Suprapubic skin (tissue), 4 donors: ENCODE results near the gene AMPD2. TPM values are rescaled to one million over a fixed set of nuclear protein-coding genes. Genes with fewer than 3 reads are reported as not detected.

ENCODE experiments used
- DNase-seq, 2 donors: peaks; one replicate each; pipeline ENCODE4 v3.0.0-alpha.2; 2019; ENCODE audit warnings: low spot score in 2 of 2
- H3K27ac ChIP-seq: fragments of 200-600 bp; sonication (generic); one replicate; pipeline ENCODE4 v1.5.1; 2019
- H3K27me3 ChIP-seq: fragments of 200-600 bp; sonication (generic); one replicate; pipeline ENCODE4 v1.5.1; 2019
- H3K36me3 ChIP-seq: fragments of 200-600 bp; sonication (generic); one replicate; pipeline ENCODE4 v1.5.1; 2019
- H3K4me1 ChIP-seq: fragments of 200-600 bp; sonication (generic); one replicate; pipeline ENCODE4 v1.5.1; 2019
- H3K4me3 ChIP-seq: fragments of 200-600 bp; sonication (generic); one replicate; pipeline ENCODE4 v1.5.1; 2019; ENCODE audit warnings: mild to moderate bottlenecking
- H3K9me3 ChIP-seq: fragments of 200-600 bp; sonication (generic); one replicate; pipeline ENCODE4 v1.5.1; 2019
- EP300 ChIP-seq: sonication (generic); formaldehyde crosslinking; IDR thresholded peaks from one replicate; pipeline ENCODE4 v1.6.1; 2017; ENCODE audit warnings: antibody characterized with exemption
- POLR2A ChIP-seq, 2 donors: fragments of 450-650 bp; IDR thresholded peaks; one replicate each; pipeline ENCODE4 v1.6.1; 2017; ENCODE audit warnings: antibody characterized with exemption in 2 of 2, mild to moderate bottlenecking in 2 of 2, moderate library complexity in 2 of 2
- POLR2AphosphoS5 ChIP-seq, 3 donors: sonication (generic); formaldehyde crosslinking; IDR thresholded peaks; one replicate each; pipeline ENCODE4 v1.6.1; 2017; ENCODE audit warnings: antibody characterized with exemption in 3 of 3
- WGBS: methylation state at CpG from one replicate; pipeline ENCODE4 v1.1.5; 2018; 5-methylcytosine and 5-hydroxymethylcytosine counted together
- total RNA-seq, 4 donors: library from RNA; depleted of rRNA; stranded (reverse); fragments of >200 nt; gene quantifications; one replicate each; pipeline ENCODE4 v1.1.0, GENCODE V29; 2016
- TF ChIP-seq, protein P1 (sequence below), 2 donors: fragments of 200-600 bp in 1 of 2; fragments of 450-650 bp in 1 of 2; sonication (generic) in 1 of 2; IDR thresholded peaks; one replicate each; pipeline ENCODE4 v1.5.1; 2016 to 2019; ENCODE audit warnings: antibody characterized with exemption in 2 of 2, mild to moderate bottlenecking in 1 of 2, moderate library complexity in 1 of 2

Gene AMPD2
- total RNA-seq, 4 donors from 2014 or later, result 48.4 to 69.1 (median 58.1) TPM

DNA sequence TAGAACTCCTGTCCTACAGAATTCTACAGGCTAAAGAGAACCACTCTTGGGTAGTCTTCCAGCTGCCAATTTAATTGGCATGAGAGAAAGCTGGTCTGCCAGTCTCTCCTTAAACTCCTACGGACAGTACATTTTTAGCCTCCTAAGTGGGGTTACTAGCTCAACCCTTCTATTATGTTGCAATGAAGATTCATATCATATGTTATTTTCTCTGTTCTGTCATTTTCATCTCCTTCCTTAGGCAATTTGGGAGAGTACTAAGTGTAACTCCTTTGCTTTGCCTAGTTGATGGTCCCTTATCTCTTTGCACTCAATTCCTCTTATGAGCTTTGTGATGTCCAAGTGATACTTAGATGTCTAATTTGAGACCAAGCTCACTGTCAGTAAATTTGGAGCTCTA, 14.3 kb upstream of the AMPD2 start:
- TF ChIP-seq POLR2A (IDR thresholded peaks at IDR 0.05), result no peak
- TF ChIP-seq POLR2AphosphoS5 (IDR thresholded peaks at IDR 0.05), result no peak
- TF ChIP-seq, protein P1, sequence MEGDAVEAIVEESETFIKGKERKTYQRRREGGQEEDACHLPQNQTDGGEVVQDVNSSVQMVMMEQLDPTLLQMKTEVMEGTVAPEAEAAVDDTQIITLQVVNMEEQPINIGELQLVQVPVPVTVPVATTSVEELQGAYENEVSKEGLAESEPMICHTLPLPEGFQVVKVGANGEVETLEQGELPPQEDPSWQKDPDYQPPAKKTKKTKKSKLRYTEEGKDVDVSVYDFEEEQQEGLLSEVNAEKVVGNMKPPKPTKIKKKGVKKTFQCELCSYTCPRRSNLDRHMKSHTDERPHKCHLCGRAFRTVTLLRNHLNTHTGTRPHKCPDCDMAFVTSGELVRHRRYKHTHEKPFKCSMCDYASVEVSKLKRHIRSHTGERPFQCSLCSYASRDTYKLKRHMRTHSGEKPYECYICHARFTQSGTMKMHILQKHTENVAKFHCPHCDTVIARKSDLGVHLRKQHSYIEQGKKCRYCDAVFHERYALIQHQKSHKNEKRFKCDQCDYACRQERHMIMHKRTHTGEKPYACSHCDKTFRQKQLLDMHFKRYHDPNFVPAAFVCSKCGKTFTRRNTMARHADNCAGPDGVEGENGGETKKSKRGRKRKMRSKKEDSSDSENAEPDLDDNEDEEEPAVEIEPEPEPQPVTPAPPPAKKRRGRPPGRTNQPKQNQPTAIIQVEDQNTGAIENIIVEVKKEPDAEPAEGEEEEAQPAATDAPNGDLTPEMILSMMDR (IDR thresholded peaks at IDR 0.05), result no peak
- TF ChIP-seq EP300, result no peak
- Histone ChIP-seq H3K4me3 (no peak overlapping the region), H3K36me3 (no peaks in the 10 kb centered on the region), H3K9me3 (no peaks in the 10 kb centered on the region), H3K4me1 (no peaks in the 10 kb centered on the region), H3K27me3 (no peaks in the 10 kb centered on the region), H3K27ac (no peak overlapping the region)
- no peak for DNase-seq
- 92% methylated on average over 1 of the region's 1 CpG for WGBS

DNA sequence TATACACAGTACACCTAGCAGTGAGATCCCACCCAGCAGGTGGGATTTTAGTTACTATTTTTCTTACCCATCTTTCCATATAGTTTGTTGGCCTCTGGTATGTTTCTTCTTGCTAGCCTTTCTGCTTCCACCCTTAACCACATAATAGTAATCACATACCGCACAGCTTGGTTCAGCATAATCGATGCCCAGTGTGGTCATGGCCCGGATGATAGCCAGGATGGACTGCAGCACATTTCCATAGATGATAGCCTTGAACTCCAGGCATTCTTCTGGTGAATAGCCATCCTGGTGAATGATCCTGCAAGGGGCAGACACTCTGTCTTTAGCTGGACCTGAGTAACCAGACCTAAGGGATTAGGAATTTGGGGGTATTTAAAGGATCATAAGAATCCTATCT, 9.8 kb upstream of the AMPD2 start:
- TF ChIP-seq, protein P1 (IDR thresholded peaks at IDR 0.05), result no peak
- no peak for TF ChIP-seq POLR2A (IDR thresholded peaks at IDR 0.05)
- TF ChIP-seq POLR2AphosphoS5 (IDR thresholded peaks at IDR 0.05), result no peak
- no peak for TF ChIP-seq EP300
- Histone ChIP-seq H3K4me1 (no peaks in the 10 kb centered on the region), H3K27ac (no peak overlapping the region), H3K27me3 (no peaks in the 10 kb centered on the region), H3K36me3 (no peaks in the 10 kb centered on the region), H3K9me3 (no peaks in the 10 kb centered on the region), H3K4me3 (no peak overlapping the region)
- WGBS, result 96% methylated on average over 3 of the region's 3 CpGs
- no peak for DNase-seq

DNA sequence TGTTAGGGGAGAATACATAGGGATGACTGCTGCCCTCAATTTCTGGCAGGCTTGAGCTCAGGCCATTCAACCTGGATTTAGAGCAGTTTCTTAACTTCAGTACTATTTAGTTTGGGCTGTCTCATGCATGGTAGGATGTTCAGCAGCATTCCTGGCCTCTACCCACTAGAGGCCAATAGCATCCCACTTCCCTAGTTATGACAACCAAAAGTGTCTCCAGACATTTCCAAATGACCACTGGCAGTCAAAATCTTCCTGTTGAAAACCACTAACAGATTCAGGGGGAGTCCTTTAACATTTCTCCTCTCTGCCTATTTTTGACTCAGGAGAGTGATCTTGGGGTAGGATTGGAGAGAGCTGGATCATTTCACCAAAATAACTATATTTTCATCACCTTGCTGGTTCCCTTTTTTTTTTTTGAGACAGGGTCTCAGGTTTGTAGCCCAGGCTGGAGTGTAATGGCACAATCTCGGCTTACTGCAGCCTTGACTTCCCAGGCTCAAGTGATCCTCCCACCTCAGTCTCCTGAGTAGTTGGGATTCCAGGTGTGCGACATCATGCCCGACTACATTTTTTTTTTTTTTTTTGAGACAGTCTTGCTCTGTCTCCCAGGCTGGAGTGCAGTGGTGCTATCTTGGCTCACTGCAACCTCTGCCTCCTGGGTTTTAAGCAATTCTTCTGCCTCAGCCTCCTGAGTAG, 8.9 kb upstream of the AMPD2 start:
- WGBS, result 58% methylated on average over 3 of the region's 3 CpGs
- Histone ChIP-seq H3K9me3 (no peaks in the 10 kb centered on the region), H3K27ac (no peak overlapping the region), H3K4me3 (no peak overlapping the region), H3K4me1 (no peaks in the 10 kb centered on the region), H3K27me3 (no peaks in the 10 kb centered on the region), H3K36me3 (no peaks in the 10 kb centered on the region)
- DNase-seq, result no peak
- no peak for TF ChIP-seq POLR2AphosphoS5 (IDR thresholded peaks at IDR 0.05)
- TF ChIP-seq POLR2A (IDR thresholded peaks at IDR 0.05), result no peak
- TF ChIP-seq EP300, result no peak
- TF ChIP-seq, protein P1 (IDR thresholded peaks at IDR 0.05), result no peak

DNA sequence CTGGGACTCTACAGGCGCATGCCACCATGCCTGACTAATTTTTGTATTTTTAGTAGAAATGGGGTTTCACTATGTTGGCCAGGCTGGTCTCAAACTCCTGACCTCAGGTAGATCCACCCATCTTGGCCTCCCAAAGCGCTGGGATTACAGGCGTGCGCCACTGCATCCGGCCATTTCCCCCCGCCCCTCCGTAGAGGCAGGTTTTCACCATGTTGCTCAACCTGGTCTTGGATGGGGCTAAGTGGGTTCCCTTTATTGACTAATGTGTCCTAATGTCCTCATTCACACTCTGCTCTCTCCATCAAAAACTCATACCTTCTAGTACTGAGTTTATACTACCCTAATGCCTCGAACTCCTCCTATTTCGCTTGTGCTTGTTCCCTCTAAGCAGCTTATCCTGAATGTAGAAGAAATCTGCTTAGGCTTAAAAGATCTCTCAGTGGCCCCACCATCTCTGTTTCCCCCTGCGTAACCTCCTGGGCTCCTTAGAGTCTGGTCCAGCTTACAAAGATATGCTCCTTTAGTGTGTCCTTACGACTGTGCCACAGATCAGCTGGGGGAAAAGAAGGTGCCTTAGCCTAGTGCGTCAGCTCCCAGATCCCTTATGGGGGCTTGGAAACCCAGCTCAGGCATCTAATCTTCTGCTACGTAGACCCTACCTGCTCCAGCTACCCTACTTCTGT, 8.2 kb upstream of the AMPD2 start:
- Histone ChIP-seq H3K36me3 (no peaks in the 10 kb centered on the region), H3K4me3 (no peak overlapping the region), H3K27ac (no peak overlapping the region), H3K4me1 (no peaks in the 10 kb centered on the region), H3K27me3 (no peaks in the 10 kb centered on the region), H3K9me3 (no peaks in the 10 kb centered on the region)
- no peak for DNase-seq
- WGBS, result 93% methylated on average over 13 of the region's 13 CpGs
- TF ChIP-seq POLR2A (IDR thresholded peaks at IDR 0.05), result no peak
- TF ChIP-seq, protein P1 (IDR thresholded peaks at IDR 0.05), result no peak
- no peak for TF ChIP-seq EP300
- TF ChIP-seq POLR2AphosphoS5 (IDR thresholded peaks at IDR 0.05), result no peak

DNA sequence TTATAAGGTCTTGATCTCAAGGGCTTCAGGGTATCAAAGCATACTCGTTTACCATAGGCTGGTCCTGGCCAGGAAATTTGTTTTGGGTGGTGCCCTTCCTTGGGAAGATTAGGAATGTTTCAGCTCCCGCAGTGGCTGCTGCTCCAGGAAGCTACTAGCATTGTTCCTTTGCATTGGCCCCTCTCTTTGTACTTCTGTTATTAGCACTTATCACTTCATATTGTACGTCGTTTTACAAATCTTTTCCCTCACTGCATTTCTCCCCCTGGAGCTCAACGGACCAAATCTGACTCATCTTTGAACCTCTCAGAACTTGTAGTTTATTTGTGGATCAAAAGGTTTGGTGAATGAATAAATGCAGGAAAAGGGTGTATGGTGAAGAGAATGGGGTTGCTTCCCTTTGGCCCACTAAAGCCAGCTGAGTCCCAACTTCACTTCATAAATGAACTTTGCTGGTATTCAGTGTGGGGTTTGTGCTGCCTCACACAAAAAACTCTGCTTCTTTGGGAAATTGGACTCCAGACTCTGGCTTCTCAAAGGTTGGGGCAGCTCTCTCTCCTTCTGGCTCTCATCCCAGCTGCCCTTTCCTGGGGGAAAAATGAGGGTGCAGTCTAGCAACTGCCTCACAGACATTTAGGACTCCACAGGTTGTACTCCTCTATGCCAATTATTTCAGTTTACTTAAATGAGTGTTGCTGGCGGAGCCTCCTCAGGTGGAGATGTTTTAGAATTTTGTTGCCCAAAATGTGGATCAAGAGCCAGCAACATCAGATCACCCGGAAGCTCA, 6.1 kb upstream of the AMPD2 start:
- Histone ChIP-seq H3K27me3 (no peaks in the 10 kb centered on the region), H3K4me3 (no peak overlapping the region), H3K9me3 (no peaks in the 10 kb centered on the region), H3K27ac (no peak overlapping the region), H3K36me3 (no peaks in the 10 kb centered on the region), H3K4me1 (no peaks in the 10 kb centered on the region)
- no peak for DNase-seq
- 48% methylated on average over 7 of the region's 7 CpGs for WGBS
- TF ChIP-seq POLR2AphosphoS5 (IDR thresholded peaks at IDR 0.05) (no peak), EP300 (no peak), POLR2A (IDR thresholded peaks at IDR 0.05) (no peak)
- TF ChIP-seq, protein P1 (IDR thresholded peaks at IDR 0.05), result no peak
